NCI-H2196 treated with DMSO at 0.1 percent for 48 hours (cell line): ENCODE measurements around the gene MRPL14.

ENCODE experiments used
- DNase-seq: peaks from one replicate; lab custom pipeline; 2025; ENCODE audit not compliant: unreplicated experiment; lab: John Stamatoyannopoulos, UW

Gene MRPL14

GRCh38 chr6:44067173-44068139 lies 59.8 kb downstream of the MRPL14 start:
- DNase-seq = no peak

- DNase-seq = no peak
Measured at GRCh38 chr6:44066394-44067172, 60.7 kb downstream of the MRPL14 start.

- DNase-seq = no peak
Measured at GRCh38 chr6:44065443-44066140, 61.7 kb downstream of the MRPL14 start.

- no peak for DNase-seq
Measured at GRCh38 chr6:44064948-44065272, 62.3 kb downstream of the MRPL14 start.

GRCh38 chr6:44064089-44064947 lies 62.9 kb downstream of the MRPL14 start:
- no peak for DNase-seq

- DNase-seq = no peak
Measured at GRCh38 chr6:44063561-44064059, 63.6 kb downstream of the MRPL14 start.
